K562 (cell line): ENCODE measurements around the gene KLHL6. TPM values are rescaled to one million over a fixed set of nuclear protein-coding genes. Genes with fewer than 3 reads are reported as not detected.
A peak's percentile ranks its signal among the peaks of the same experiment; 100 is the strongest.
"Not testable (repeated sequence)": the region's sequence is repeated elsewhere in the genome, so short reads cannot be mapped to it uniquely, and the experiment has no call there.

Experiments used
- ATAC-seq: fragments of 200-7000 bp; cut with Tn5 transposase; 3 replicates; pipeline ENCODE4 v1.9.1; 2020; ENCODE audit warnings: moderate library complexity
- BruUV-seq: library from RNA; stranded (reverse); fragments of 400-500 nt; replicated peaks from 2 replicates; lab custom pipeline; 2021; lab: Mats Ljungman, UMichigan
- CTCF ChIA-PET: fragments of 300-600 bp; formaldehyde crosslinking; extraction: SDS; loops from one replicate; lab custom pipeline; 2021; ENCODE audit warnings: low intra/inter-chr PET ratio; lab: Yijun Ruan, JAX
- POLR2A ChIA-PET: fragments of 300-600, 350-650 bp; sonication (Branson Sonifier 250); formaldehyde crosslinking; extraction: SDS; loops from one replicate; lab custom pipeline; 2021; ENCODE audit warnings: antibody characterized with exemption, inconsistent platforms; lab: Yijun Ruan, JAX
- DNase-seq, 4 experiments: peaks; one replicate each; pipeline versions ENCODE4 v3.0.0 to v3.0.0-alpha.2; 2011 to 2018; ENCODE audit warnings: low spot score in 3 of 4, mixed read lengths in 3 of 4; ENCODE audit errors: extremely low read depth in 1 of 4
- FAIRE-seq: peaks from 2 replicates; lab custom pipeline; 2011; peaks lifted over from hg19 to GRCh38; lab: Jason Lieb, UNC
- H2AFZ ChIP-seq: 2 replicates; pipeline ENCODE4 v1.6.0; 2011; ENCODE audit warnings: low read depth, low read length, control low read depth, inconsistent platforms
- H3K27ac ChIP-seq: fragments of 200-600 bp; 3 replicates; pipeline ENCODE4 v1.8.0; 2011; ENCODE audit warnings: low read depth, mild to moderate bottlenecking, control low read depth, inconsistent platforms, low read length, moderate library complexity, mixed read lengths; ENCODE audit errors: extremely low read depth
- H3K27me3 ChIP-seq, 2 experiments: fragments of 300-600 bp in 1 of 2; 2 replicates in 1 of 2; 3 replicates in 1 of 2; pipeline versions ENCODE4 v1.6.0 to v1.8.0; 2011; ENCODE audit warnings: inconsistent platforms in 2 of 2, low read length in 2 of 2, mild to moderate bottlenecking in 1 of 2, mixed read lengths in 1 of 2, moderate library complexity in 1 of 2; ENCODE audit not compliant: control insufficient read depth in 2 of 2, insufficient read depth in 2 of 2
- H3K36me3 ChIP-seq: fragments of 300-600 bp; 3 replicates; pipeline ENCODE4 v1.8.0; 2011; ENCODE audit warnings: mild to moderate bottlenecking, low read length, inconsistent platforms; ENCODE audit not compliant: control insufficient read depth, insufficient read depth
- H3K4me1 ChIP-seq, 2 experiments: fragments of 200-600 bp in 1 of 2; replicated peaks in 1 of 2; 2 replicates in 1 of 2; 3 replicates in 1 of 2; pipeline versions ENCODE4 v1.5.1 to v1.8.0; 2011; ENCODE audit warnings: inconsistent platforms in 2 of 2, low read length in 2 of 2, mild to moderate bottlenecking in 1 of 2, mixed read lengths in 1 of 2, moderate library complexity in 1 of 2; ENCODE audit not compliant: control insufficient read depth in 2 of 2, insufficient read depth in 2 of 2
- H3K4me2 ChIP-seq: 2 replicates; pipeline ENCODE4 v1.6.1; 2011; ENCODE audit warnings: low read length, control low read depth, inconsistent platforms, mixed read lengths; ENCODE audit not compliant: insufficient read depth
- H3K4me3 ChIP-seq: fragments of 200-600 bp; sonication (generic), shearing (Covaris generic); 2 replicates; pipeline ENCODE4 v1.5.1; 2016; ENCODE audit warnings: control low read depth, inconsistent platforms
- H3K79me2 ChIP-seq: fragments of 200-600 bp; 3 replicates; pipeline ENCODE4 v1.8.0; 2011; ENCODE audit warnings: low read length, inconsistent platforms; ENCODE audit not compliant: control insufficient read depth, insufficient read depth
- H3K9ac ChIP-seq, 2 experiments: 2 replicates each; pipeline versions ENCODE4 v1.6.0 to v1.6.1; 2011; ENCODE audit warnings: low read depth in 2 of 2, low read length in 2 of 2, control low read depth in 1 of 2, inconsistent platforms in 1 of 2, mild to moderate bottlenecking in 1 of 2, mixed read lengths in 1 of 2; ENCODE audit not compliant: insufficient read depth in 1 of 2
- H3K9me1 ChIP-seq: one replicate; pipeline ENCODE4 v1.6.0; 2011; ENCODE audit warnings: inconsistent platforms, mild to moderate bottlenecking, low read length, moderate library complexity; ENCODE audit not compliant: control insufficient read depth, insufficient read depth
- H3K9me3 ChIP-seq: replicated peaks from 2 replicates; pipeline ENCODE4 v1.5.1; 2011; ENCODE audit warnings: low read depth, low read length, inconsistent platforms; ENCODE audit not compliant: control insufficient read depth, insufficient read depth
- H4K20me1 ChIP-seq: replicated peaks from 2 replicates; pipeline ENCODE4 v1.6.1; 2011; ENCODE audit warnings: low read length, inconsistent platforms, mixed read lengths; ENCODE audit not compliant: control insufficient read depth, insufficient read depth
- BCOR ChIP-seq: fragments of 450-650 bp; IDR thresholded peaks from 2 replicates; pipeline ENCODE4 v1.6.1; 2016
- RBM25 ChIP-seq: fragments of 200-400 bp; formaldehyde crosslinking; IDR thresholded peaks from 2 replicates; pipeline ENCODE4 v1.6.1; 2018; ENCODE audit warnings: low read length, low read depth, moderate library complexity; ENCODE audit not compliant: severe bottlenecking
- ZNF146 ChIP-seq: IDR thresholded peaks from one replicate; pipeline ENCODE4 v1.6.1; 2018; ENCODE audit warnings: missing compliant biosample characterization; ENCODE audit not compliant: unreplicated experiment
- WGBS: fragments of 100-300 bp; shearing (Covaris generic); methylation state at CpG from one replicate; pipeline ENCODE4 v1.1.6; 2016; ENCODE audit warnings: low coverage, mixed read lengths; ENCODE audit not compliant: insufficient coverage; ENCODE audit errors: missing lambda C conversion rate; 5-methylcytosine and 5-hydroxymethylcytosine counted together
- in situ Hi-C: fragments of 300-500 bp; cut with MboI; formaldehyde crosslinking; loops from 4 replicates; pipeline ENCODE4 v1.15.0; 2018; ENCODE audit warnings: inconsistent platforms, mixed read lengths
- intact Hi-C: fragments of 100-400 bp; cut with micrococcal nuclease; formaldehyde crosslinking; loops from 2 replicates; pipeline ENCODE4 v1.14.2; 2022
- polyA plus RNA-seq, 8 experiments: library from polyadenylated mRNA; depleted of rRNA in 4 of 8; stranded (reverse) in 5 of 8; unstranded in 3 of 8; fragments of >200 nt; fragmentation: Nextera tagmentation in 2 of 8; fragmentation: Illumina TruSeq in 1 of 8; extraction: Ambion mirVana in 2 of 8; extraction: Trizol in 1 of 8; gene quantifications; 2 replicates each; pipeline versions ENCODE4 v1.2.1 to v1.2.3, GENCODE V29; 2011 to 2014; ENCODE audit warnings: inconsistent platforms in 1 of 8, missing spikeins in 1 of 8
- total RNA-seq, 7 experiments: library from RNA; depleted of rRNA in 6 of 7; stranded (reverse); fragments of >200 nt in 6 of 7; fragmentation: Illumina TruSeq in 2 of 7; extraction: Trizol in 2 of 7; gene quantifications; 2 replicates each; pipeline versions ENCODE4 v1.2.1 to v1.2.3, GENCODE V29; 2011 to 2021; ENCODE audit warnings: low replicate concordance in 1 of 7

KLHL6 gene
- total and polyA plus RNA-seq, 9 of the 15 experiments (the other 6 are each of a cell fraction or from before 2014, with no cell fraction given), result 0.18 to 2.1 (median 1.4) TPM

GRCh38 chr3:183528758-183529157 lies 26.7 kb downstream of the KLHL6 start:
- ChIA-PET POLR2A (interaction anchor here (1.0 to 2.5 kb wide), 2 partner anchors 13 kb away, joined by 4 to 10 read pairs; no protein-coding TSS in a partner anchor), CTCF (interaction anchor here (0.6 kb wide), 1 partner anchor 429 kb away, joined by 3 read pairs; no protein-coding TSS in a partner anchor)
- DNase-seq, intact Hi-C loops, ATAC-seq, H3K27ac ChIP-seq, H3K27me3 ChIP-seq, H3K9me1 ChIP-seq, H2AFZ ChIP-seq, H3K9ac ChIP-seq, in situ Hi-C loops, H3K79me2 ChIP-seq, H4K20me1 ChIP-seq, H3K4me3 ChIP-seq, H3K9me3 ChIP-seq, H3K4me2 ChIP-seq, BruUV-seq, H3K36me3 ChIP-seq, FAIRE-seq: not testable (repeated sequence)
- peak; percentile 44 for TF ChIP-seq RBM25
- peak; percentile 30; the same call in 1 of the 2 replicates for TF ChIP-seq BCOR
- TF ChIP-seq ZNF146 (CRISPR knock-in tag), result peak; percentile 97
- 56% methylated on average over 6 of the region's 6 CpGs for WGBS
- H3K4me1 ChIP-seq, result peaks cover 8 to 13% of the 10 kb centered on the region in 2 experiments
